Fibroblast of lung (primary cell): ENCODE data around the gene CDK15. TPM values are rescaled to one million over a fixed set of nuclear protein-coding genes. Genes with fewer than 3 reads are reported as not detected.

Source experiments
- DNase-seq, 2 donors: peaks; one replicate each; pipeline versions ENCODE4 v3.0.0 to v3.0.0-alpha.2; 2010; ENCODE audit warnings: low read depth in 2 of 2
- H2AFZ ChIP-seq: 2 replicates; pipeline ENCODE4 v1.5.1; 2012; ENCODE audit warnings: low read length, control low read depth, inconsistent platforms
- H3K27ac ChIP-seq: 2 replicates; pipeline ENCODE4 v1.5.1; 2011; ENCODE audit warnings: low read length, control low read depth; ENCODE audit not compliant: insufficient read depth
- H3K27me3 ChIP-seq: 2 replicates; pipeline ENCODE4 v1.5.1; 2011; ENCODE audit warnings: mild to moderate bottlenecking, low read length; ENCODE audit not compliant: control insufficient read depth, insufficient read depth
- H3K36me3 ChIP-seq: 2 replicates; pipeline ENCODE4 v1.5.1; 2011; ENCODE audit warnings: low read length; ENCODE audit not compliant: control insufficient read depth, insufficient read depth
- H3K4me1 ChIP-seq: 2 replicates; pipeline ENCODE4 v1.5.1; 2011; ENCODE audit warnings: low read length; ENCODE audit not compliant: control insufficient read depth, insufficient read depth; ENCODE audit errors: extremely low read depth
- H3K4me2 ChIP-seq: 2 replicates; pipeline ENCODE4 v1.5.1; 2011; ENCODE audit warnings: low read length, control low read depth; ENCODE audit not compliant: insufficient read depth; ENCODE audit errors: extremely low read depth
- H3K4me3 ChIP-seq, 4 experiments: fragments of 200-600 bp in 1 of 4; sonication (generic) in 1 of 4; replicated peaks in 1 of 4; 2 replicates each; pipeline ENCODE4 v1.5.1; 2011 to 2016; ENCODE audit warnings: low read length in 4 of 4, low read depth in 3 of 4, mild to moderate bottlenecking in 3 of 4, control low read depth in 2 of 4, inconsistent platforms in 1 of 4, mixed read lengths in 1 of 4; ENCODE audit not compliant: insufficient read depth in 1 of 4; ENCODE audit errors: control extremely low read depth in 1 of 4
- H3K79me2 ChIP-seq: 2 replicates; pipeline ENCODE4 v1.5.1; 2012; ENCODE audit warnings: mild to moderate bottlenecking, low read length, inconsistent platforms; ENCODE audit not compliant: control insufficient read depth, insufficient read depth
- H3K9ac ChIP-seq: 2 replicates; pipeline ENCODE4 v1.5.1; 2011; ENCODE audit warnings: mild to moderate bottlenecking, low read length, control low read depth; ENCODE audit not compliant: insufficient read depth
- H3K9me3 ChIP-seq: 2 replicates; pipeline ENCODE4 v1.5.1; 2012; ENCODE audit warnings: low read depth, low read length; ENCODE audit not compliant: control insufficient read depth, insufficient read depth
- H4K20me1 ChIP-seq: 2 replicates; pipeline ENCODE4 v1.5.1; 2011; ENCODE audit warnings: low read length; ENCODE audit not compliant: control insufficient read depth, insufficient read depth; ENCODE audit errors: extremely low read depth
- CTCF ChIP-seq, 2 donors: IDR thresholded peaks in 1 of 2; conservative IDR thresholded peaks in 1 of 2; 1 replicate in 1 of 2; 2 replicates in 1 of 2; pipeline ENCODE4 v1.5.1; 2011 to 2012; ENCODE audit warnings: low read length in 2 of 2, control low read depth in 1 of 2, inconsistent platforms in 1 of 2, low read depth in 1 of 2, mild to moderate bottlenecking in 1 of 2
- EZH2 ChIP-seq: IDR thresholded peaks from 2 replicates; pipeline ENCODE4 v1.5.1; 2012; ENCODE audit warnings: low read length, control low read depth, mild to moderate bottlenecking; ENCODE audit errors: missing control alignments
- polyA plus RNA-seq, 2 donors: library from polyadenylated mRNA; depleted of rRNA in 1 of 2; stranded (reverse) in 1 of 2; unstranded in 1 of 2; fragments of >200 nt; gene quantifications; 2 replicates each; pipeline ENCODE4 v1.2.1, GENCODE V29; 2011 to 2012; ENCODE audit warnings: missing spikeins in 1 of 2
- total RNA-seq: library from RNA; depleted of rRNA; stranded (reverse); fragments of >200 nt; gene quantifications from 2 replicates; pipeline ENCODE4 v1.2.1, GENCODE V29; 2014

CDK15 gene
- total and polyA plus RNA-seq, 2 donors (not counting 1 experiment from before 2014, with no cell fraction given) = 2.3 to 5.1 TPM

GRCh38 chr2:201929281-201930026, 123.1 kb downstream of the CDK15 start:
- Histone ChIP-seq H3K36me3 (no peaks in the 10 kb centered on the region), H3K4me3 (no peak overlapping the region), H3K27me3 (peaks cover 8% of the 10 kb centered on the region), H3K4me2 (no peak overlapping the region), H3K79me2 (no peaks in the 10 kb centered on the region), H3K9ac (no peak overlapping the region), H2AFZ (no peak overlapping the region), H4K20me1 (no peaks in the 10 kb centered on the region), H3K27ac (no peak overlapping the region), H3K9me3 (no peaks in the 10 kb centered on the region), H3K4me1 (no peaks in the 10 kb centered on the region)
- TF ChIP-seq CTCF (conservative IDR thresholded peaks at IDR 0.05 in 1 of 2, IDR thresholded peaks at IDR 0.05 in 1 of 2; ENCODE audit: low read depth in 1 of 2, low read length in 2 of 2) (no peak), EZH2 (no peak)
- DNase-seq = no peak

DNA sequence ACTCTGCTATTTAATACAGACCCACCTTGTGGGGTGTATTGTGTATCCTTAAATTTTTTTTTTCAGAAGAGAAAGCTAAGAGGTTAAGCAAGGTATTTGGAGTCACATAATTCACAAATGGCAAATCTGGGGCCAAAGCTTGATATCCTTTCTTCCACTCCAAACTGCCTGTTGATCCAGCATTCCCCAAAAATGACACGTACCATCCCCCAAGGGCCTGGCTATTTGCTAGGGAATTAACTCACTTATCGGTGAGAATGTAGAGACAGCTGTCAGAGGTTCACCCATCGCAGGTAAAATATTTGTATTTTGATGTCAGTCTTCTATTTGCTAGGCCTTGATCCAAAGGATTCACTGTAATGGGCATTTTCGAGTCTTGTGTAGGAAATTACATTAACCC, 123.7 kb downstream of the CDK15 start:
- DNase-seq = no peak
- no peaks in the 10 kb centered on the region for H3K9me3 ChIP-seq
- peaks cover 8% of the 10 kb centered on the region for H3K27me3 ChIP-seq
- no peaks in the 10 kb centered on the region for H3K4me1 ChIP-seq
- TF ChIP-seq EZH2 = no peak
- TF ChIP-seq CTCF (conservative IDR thresholded peaks at IDR 0.05 in 1 of 2, IDR thresholded peaks at IDR 0.05 in 1 of 2; ENCODE audit: low read depth in 1 of 2, low read length in 2 of 2) = no peak
- H3K4me2 ChIP-seq = no peak overlapping the region
- no peaks in the 10 kb centered on the region for H4K20me1 ChIP-seq
- no peaks in the 10 kb centered on the region for H3K36me3 ChIP-seq
- H2AFZ ChIP-seq = no peak overlapping the region
- H3K4me3 ChIP-seq = no peak overlapping the region
- H3K9ac ChIP-seq = no peak overlapping the region
- no peak overlapping the region for H3K27ac ChIP-seq
- H3K79me2 ChIP-seq = no peaks in the 10 kb centered on the region

DNA sequence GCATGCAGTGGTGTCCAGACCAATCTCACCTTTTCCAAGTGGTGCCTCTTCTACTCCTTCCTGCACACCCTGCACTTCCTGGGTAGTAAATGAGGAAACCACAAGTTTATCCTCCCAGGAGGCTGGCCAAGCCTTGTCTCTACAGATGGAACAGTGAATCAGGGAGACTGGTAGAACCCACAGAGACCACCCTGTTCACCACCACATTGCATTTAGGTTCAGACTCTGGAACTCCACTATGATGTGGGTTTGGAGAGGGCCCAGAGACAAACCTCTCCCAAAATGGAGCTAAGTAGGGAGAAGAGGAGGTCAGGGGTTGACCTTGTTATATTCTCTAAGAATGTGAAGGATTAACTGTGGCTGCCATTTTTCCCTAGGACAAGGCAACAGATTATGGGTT, 124.5 kb downstream of the CDK15 start:
- TF ChIP-seq CTCF (conservative IDR thresholded peaks at IDR 0.05 in 1 of 2, IDR thresholded peaks at IDR 0.05 in 1 of 2; ENCODE audit: low read depth in 1 of 2, low read length in 2 of 2) (no peak), EZH2 (no peak)
- H3K4me2 ChIP-seq = no peak overlapping the region
- H3K79me2 ChIP-seq = no peaks in the 10 kb centered on the region
- H4K20me1 ChIP-seq = no peaks in the 10 kb centered on the region
- H3K9ac ChIP-seq = no peak overlapping the region
- H3K27ac ChIP-seq = no peak overlapping the region
- H3K27me3 ChIP-seq = peaks cover 8% of the 10 kb centered on the region
- H3K9me3 ChIP-seq = no peaks in the 10 kb centered on the region
- no peaks in the 10 kb centered on the region for H3K4me1 ChIP-seq
- no peak overlapping the region for H2AFZ ChIP-seq
- no peaks in the 10 kb centered on the region for H3K36me3 ChIP-seq
- peak in 1 of 2 donors; percentile 43 for DNase-seq
- H3K4me3 ChIP-seq = no peak overlapping the region
